GM06990 (cell line): Measurements from ENCODE around the gene LZTS3.
"Not testable (repeated sequence)": the region's sequence is repeated elsewhere in the genome, so short reads cannot be mapped to it uniquely, and the experiment has no call there.

ENCODE experiments used
- DNase-seq: peaks from one replicate; pipeline ENCODE4 v3.0.0-alpha.2; 2011; ENCODE audit not compliant: insufficient read length; ENCODE audit errors: extremely low read depth
- H3K27me3 ChIP-seq: replicated peaks from 2 replicates; pipeline ENCODE4 v1.6.0; 2011; ENCODE audit warnings: low read length; ENCODE audit not compliant: control insufficient read depth, insufficient read depth
- H3K36me3 ChIP-seq: 2 replicates; pipeline ENCODE4 v1.5.1; 2011; ENCODE audit warnings: low read length; ENCODE audit not compliant: control insufficient read depth, insufficient read depth
- H3K4me3 ChIP-seq: replicated peaks from 2 replicates; pipeline ENCODE4 v1.5.1; 2011; ENCODE audit warnings: low read depth, mild to moderate bottlenecking, control low read depth, low read length
- CTCF ChIP-seq: IDR thresholded peaks from 2 replicates; pipeline ENCODE4 v1.5.1; 2011; ENCODE audit warnings: low read length, control low read depth, mild to moderate bottlenecking, inconsistent platforms; ENCODE audit not compliant: insufficient read depth, poor library complexity, severe bottlenecking

LZTS3 gene

DNA sequence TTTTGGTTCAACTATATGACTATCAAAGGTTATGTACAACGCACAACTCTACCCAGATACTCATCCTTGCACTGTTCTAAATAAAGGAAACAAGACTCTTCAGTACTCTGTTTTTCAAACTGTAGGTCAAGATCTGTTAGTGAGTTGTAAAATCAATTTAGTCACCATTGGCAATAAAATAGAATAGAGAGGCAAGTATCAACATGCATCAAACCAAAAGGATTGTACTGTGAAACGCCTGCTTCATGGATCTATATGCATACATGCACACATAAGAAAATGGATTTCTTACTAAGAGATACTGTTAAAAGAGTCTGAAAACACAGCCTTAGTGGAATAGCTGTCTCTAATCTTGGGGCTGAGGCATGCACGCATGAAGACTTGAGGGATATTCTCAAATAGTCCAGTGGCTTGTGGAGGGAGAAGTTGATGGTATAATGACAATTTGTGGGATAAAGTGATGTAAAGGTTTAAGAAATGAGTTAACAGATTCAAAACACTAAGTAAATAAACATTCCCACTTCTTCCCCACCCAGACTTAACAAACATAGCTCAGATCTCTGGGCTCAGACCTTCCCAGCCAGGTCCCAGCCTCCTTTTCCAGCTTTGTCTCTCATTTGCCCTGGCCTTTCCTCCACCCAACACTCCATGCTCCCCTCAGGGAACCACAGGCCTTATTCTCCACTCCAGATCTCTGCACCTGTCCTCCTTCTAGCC, 10.7 kb upstream of the LZTS3 start:
- Histone ChIP-seq H3K36me3 (no peaks in the 10 kb centered on the region; the same call in 1 of the 2 replicates), H3K4me3 (no peak overlapping the region), H3K27me3 (no peaks in the 10 kb centered on the region)
- no peak for DNase-seq
- no peak for TF ChIP-seq CTCF

DNA sequence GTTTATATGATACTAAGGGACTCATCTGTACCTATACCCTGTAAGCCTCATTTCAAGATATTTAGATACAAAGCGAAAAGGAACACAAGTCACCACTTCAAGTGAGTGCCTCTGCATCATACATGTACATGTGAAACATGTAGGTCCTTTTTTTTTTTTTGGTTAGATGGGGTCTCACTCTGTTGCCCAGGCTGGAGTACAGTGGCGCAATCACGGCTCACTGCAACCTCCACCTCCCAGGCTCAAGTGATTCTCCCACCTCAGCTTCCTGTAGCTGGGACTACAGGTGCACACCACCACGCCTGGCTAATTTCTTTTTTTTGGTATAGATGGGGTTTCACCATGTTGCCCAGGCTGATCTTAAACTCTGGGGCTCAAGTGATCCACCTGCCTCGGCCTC, 9.1 kb upstream of the LZTS3 start:
- H3K36me3 ChIP-seq, DNase-seq, H3K27me3 ChIP-seq, H3K4me3 ChIP-seq: not testable (repeated sequence)

DNA sequence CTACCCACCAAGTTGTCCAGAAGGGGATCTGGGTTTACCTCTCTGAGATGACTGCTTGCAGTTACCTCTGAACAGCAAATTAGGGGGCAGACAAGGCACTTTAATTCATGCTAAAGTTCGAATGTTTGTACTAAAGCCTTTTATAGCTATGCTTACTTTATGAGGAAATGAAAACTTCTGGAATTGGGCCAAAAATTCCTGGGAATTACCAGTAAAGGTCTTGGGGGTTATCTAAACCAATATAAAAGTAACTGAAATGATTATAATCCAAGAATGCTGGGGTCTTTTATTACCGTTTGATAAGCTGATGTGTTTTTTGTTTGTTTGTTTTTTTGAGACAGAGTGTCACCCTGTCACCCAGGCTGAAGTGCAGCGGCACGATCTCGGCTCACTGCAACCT, 7.9 kb upstream of the LZTS3 start:
- no peaks in the 10 kb centered on the region for H3K36me3 ChIP-seq
- H3K4me3 ChIP-seq, result no peak overlapping the region
- no peak for DNase-seq
- no peaks in the 10 kb centered on the region for H3K27me3 ChIP-seq
- TF ChIP-seq CTCF, result no peak

DNA sequence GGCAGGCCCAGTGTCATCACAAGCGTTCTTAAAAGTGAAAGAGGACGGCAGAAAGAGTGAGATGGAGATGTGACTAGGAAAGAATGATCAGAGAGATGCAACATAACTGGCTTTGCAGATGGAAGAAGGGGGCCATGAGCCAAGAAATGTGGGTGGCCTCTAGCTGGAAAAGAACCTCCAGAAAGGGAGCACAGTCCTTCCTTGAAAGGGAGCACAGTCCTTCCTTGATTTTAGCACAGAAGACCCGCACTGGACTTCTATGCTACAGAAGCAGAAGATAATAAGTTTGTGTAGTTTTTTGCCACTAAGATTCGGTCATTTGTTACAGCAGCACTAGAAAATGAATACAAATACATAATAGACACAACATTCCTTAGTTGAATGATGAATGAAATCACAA, 7.0 kb upstream of the LZTS3 start:
- DNase-seq, result no peak
- Histone ChIP-seq H3K27me3 (no peaks in the 10 kb centered on the region), H3K4me3 (no peak overlapping the region), H3K36me3 (no peaks in the 10 kb centered on the region)
- TF ChIP-seq CTCF, result no peak

DNA sequence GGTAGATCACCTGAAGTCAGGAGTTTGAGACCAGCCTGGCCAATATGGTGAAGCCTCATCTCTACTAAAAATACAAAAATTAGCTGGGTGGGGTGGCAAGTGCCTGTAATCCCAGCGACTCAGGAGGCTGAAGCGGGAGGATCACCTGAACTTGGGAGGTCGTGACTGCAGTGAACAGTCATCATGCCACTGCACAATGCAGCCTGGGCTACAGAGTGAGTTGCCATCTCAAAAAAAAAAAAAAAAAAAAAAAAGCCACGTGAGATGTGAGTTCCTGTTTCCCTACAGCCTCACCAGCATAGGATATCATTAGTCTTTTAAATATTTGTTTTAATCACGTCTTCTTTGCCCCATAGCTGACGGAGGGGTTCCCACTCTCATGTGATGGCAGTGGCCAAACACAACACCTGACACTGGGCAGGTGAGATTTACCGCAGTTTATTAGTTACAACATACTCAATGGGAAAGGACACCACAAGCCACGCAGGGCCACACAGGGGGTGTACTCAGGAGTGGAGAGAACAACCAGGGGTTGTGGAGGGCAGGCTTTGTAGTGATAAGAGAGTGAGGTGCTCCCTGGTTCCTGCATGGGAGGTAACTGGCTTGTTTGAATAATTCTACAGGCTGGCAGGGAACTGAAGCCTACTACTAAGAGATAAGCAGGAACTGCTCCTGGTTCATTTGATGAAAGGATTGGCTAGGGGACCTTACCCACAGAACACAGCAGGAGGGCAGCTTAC, 4.6 kb upstream of the LZTS3 start:
- DNase-seq, result no peak
- no peak overlapping the region for H3K4me3 ChIP-seq
- peaks cover 2% of the 10 kb centered on the region; the same call in 1 of the 2 replicates for H3K27me3 ChIP-seq
- TF ChIP-seq CTCF, result no peak
- H3K36me3 ChIP-seq, result no peaks in the 10 kb centered on the region

DNA sequence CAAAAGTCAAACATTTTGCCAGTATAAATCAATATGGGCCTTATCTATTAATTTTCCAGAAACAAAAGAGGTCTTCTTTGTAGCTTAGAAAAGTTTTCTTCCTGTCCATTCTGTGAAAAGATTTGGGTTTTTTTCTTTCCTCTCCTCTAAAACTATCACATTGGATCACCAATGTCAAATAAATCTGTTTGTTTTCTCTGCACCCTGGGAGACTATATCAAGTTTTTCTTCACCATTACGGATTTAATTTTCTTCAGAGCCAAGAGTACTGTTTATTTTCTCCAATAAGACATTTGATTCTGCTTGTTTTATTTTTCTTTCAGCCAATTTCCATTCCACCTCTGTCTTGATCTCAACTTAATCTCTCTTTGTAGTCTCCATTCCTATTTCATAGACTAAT, 1.9 kb upstream of the LZTS3 start:
- Histone ChIP-seq H3K4me3 (no peak overlapping the region), H3K27me3 (peaks cover 3% of the 10 kb centered on the region), H3K36me3 (no peaks in the 10 kb centered on the region)
- TF ChIP-seq CTCF, result no peak
- no peak for DNase-seq
